ENCODE data around the gene PRKAG3. TPM values are rescaled to one million over a fixed set of nuclear protein-coding genes. Genes with fewer than 3 reads are reported as not detected.

Gene PRKAG3
- total RNA-seq, 1 experiment from 2014 or later = not detected

- TF ChIP-seq ZBTB43 (CRISPR knock-in tag; IDR thresholded peaks at IDR 0.05) (no peak), MLX (CRISPR knock-in tag; IDR thresholded peaks at IDR 0.05) (no peak), ZNF532 (CRISPR knock-in tag; IDR thresholded peaks at IDR 0.05; ENCODE audit: borderline replicate concordance) (no peak)
Measured at GRCh38 chr2:218857371-218858137, 26.0 kb upstream of the PRKAG3 start (continued).

GRCh38 chr2:218856896-218857243, 25.3 kb upstream of the PRKAG3 start:
- no peak for ATAC-seq
- peaks cover 91% of the 10 kb centered on the region for H3K27me3 Mint-ChIP-seq (ENCODE audit: low read depth)
- POLR2A ChIA-PET = interaction anchor here (1.0 kb wide), 1 partner anchor 13 kb away, joined by 3 read pairs; no protein-coding TSS in a partner anchor
- no peak overlapping the region for H3K27ac Mint-ChIP-seq
- no peaks in the 10 kb centered on the region for H3K9me3 Mint-ChIP-seq
- peaks cover 62% of the 10 kb centered on the region for H3K4me1 Mint-ChIP-seq
- DNase-seq (ENCODE audit: low spot score) = no peak
- no peak overlapping the region for H3K4me3 Mint-ChIP-seq
- no peaks in the 10 kb centered on the region for H3K36me3 Mint-ChIP-seq
- TF ChIP-seq NR1H2 (CRISPR knock-in tag; IDR thresholded peaks at IDR 0.05) (no peak), ZNF281 (CRISPR knock-in tag; IDR thresholded peaks at IDR 0.05) (no peak), ZNF425 (CRISPR knock-in tag; conservative IDR thresholded peaks at IDR 0.05) (no peak), FOXP4 (CRISPR knock-in tag; IDR thresholded peaks at IDR 0.05) (no peak)
- CTCF ChIA-PET = interaction anchor here (0.7 to 1.1 kb wide), 2 partner anchors 19 to 41 kb away, joined by 4 to 6 read pairs; no protein-coding TSS in a partner anchor

All from WTC11 (cell line).